ENCODE data around the gene LRFN2. TPM values are rescaled to one million over a fixed set of nuclear protein-coding genes. Genes with fewer than 3 reads are reported as not detected.

LRFN2 gene
- total RNA-seq, 1 donor from 2014 or later: not detected

- no peaks in the 10 kb centered on the region for H3K36me3 ChIP-seq
- DNase-seq: no peak
- intact Hi-C loops (cut with micrococcal nuclease): no loop called here
- H3K27ac ChIP-seq (replicated peaks): no peak overlapping the region
- TF ChIP-seq, protein P1, sequence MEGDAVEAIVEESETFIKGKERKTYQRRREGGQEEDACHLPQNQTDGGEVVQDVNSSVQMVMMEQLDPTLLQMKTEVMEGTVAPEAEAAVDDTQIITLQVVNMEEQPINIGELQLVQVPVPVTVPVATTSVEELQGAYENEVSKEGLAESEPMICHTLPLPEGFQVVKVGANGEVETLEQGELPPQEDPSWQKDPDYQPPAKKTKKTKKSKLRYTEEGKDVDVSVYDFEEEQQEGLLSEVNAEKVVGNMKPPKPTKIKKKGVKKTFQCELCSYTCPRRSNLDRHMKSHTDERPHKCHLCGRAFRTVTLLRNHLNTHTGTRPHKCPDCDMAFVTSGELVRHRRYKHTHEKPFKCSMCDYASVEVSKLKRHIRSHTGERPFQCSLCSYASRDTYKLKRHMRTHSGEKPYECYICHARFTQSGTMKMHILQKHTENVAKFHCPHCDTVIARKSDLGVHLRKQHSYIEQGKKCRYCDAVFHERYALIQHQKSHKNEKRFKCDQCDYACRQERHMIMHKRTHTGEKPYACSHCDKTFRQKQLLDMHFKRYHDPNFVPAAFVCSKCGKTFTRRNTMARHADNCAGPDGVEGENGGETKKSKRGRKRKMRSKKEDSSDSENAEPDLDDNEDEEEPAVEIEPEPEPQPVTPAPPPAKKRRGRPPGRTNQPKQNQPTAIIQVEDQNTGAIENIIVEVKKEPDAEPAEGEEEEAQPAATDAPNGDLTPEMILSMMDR (IDR thresholded peaks at IDR 0.05; ENCODE audit: borderline replicate concordance): no peak
- no peaks in the 10 kb centered on the region for H3K9me3 ChIP-seq (replicated peaks)
- no peak overlapping the region for H3K4me3 ChIP-seq
- peaks cover 6% of the 10 kb centered on the region for H3K4me1 ChIP-seq
- H3K27me3 ChIP-seq (ENCODE audit: low read depth): peaks cover 36% of the 10 kb centered on the region
Observed at GRCh38 chr6:40511884-40512283, 75.3 kb downstream of the LRFN2 start.

- Histone ChIP-seq H3K9me3 (replicated peaks) (no peaks in the 10 kb centered on the region), H3K4me3 (no peak overlapping the region), H3K27me3 (ENCODE audit: low read depth) (peaks cover 27% of the 10 kb centered on the region), H3K36me3 (no peaks in the 10 kb centered on the region), H3K27ac (replicated peaks) (no peak overlapping the region), H3K4me1 (peaks cover 6% of the 10 kb centered on the region)
- intact Hi-C loops (cut with micrococcal nuclease): no loop called here
- TF ChIP-seq, protein P1 (IDR thresholded peaks at IDR 0.05; ENCODE audit: borderline replicate concordance): no peak
- DNase-seq: no peak
Observed at GRCh38 chr6:40510442-40510841, 76.7 kb downstream of the LRFN2 start.

GRCh38 chr6:40509716-40510260, 77.4 kb downstream of the LRFN2 start:
- H3K4me3 ChIP-seq: no peak overlapping the region
- no peaks in the 10 kb centered on the region for H3K9me3 ChIP-seq (replicated peaks)
- no peaks in the 10 kb centered on the region for H3K36me3 ChIP-seq
- H3K27me3 ChIP-seq (ENCODE audit: low read depth): peaks cover 30% of the 10 kb centered on the region
- intact Hi-C loops (cut with micrococcal nuclease): no loop called here
- TF ChIP-seq, protein P1 (IDR thresholded peaks at IDR 0.05; ENCODE audit: borderline replicate concordance): no peak
- H3K4me1 ChIP-seq: peaks cover 1% of the 10 kb centered on the region
- no peak for DNase-seq
- no peak overlapping the region for H3K27ac ChIP-seq (replicated peaks)

GRCh38 chr6:40509086-40509485, 78.1 kb downstream of the LRFN2 start:
- TF ChIP-seq, protein P1 (IDR thresholded peaks at IDR 0.05; ENCODE audit: borderline replicate concordance): no peak
- intact Hi-C loops (cut with micrococcal nuclease): no loop called here
- no peaks in the 10 kb centered on the region for H3K4me1 ChIP-seq
- H3K4me3 ChIP-seq: no peak overlapping the region
- no peak overlapping the region for H3K27ac ChIP-seq (replicated peaks)
- H3K36me3 ChIP-seq: no peaks in the 10 kb centered on the region
- peaks cover 38% of the 10 kb centered on the region for H3K27me3 ChIP-seq (ENCODE audit: low read depth)
- no peaks in the 10 kb centered on the region for H3K9me3 ChIP-seq (replicated peaks)
- DNase-seq: no peak

DNA sequence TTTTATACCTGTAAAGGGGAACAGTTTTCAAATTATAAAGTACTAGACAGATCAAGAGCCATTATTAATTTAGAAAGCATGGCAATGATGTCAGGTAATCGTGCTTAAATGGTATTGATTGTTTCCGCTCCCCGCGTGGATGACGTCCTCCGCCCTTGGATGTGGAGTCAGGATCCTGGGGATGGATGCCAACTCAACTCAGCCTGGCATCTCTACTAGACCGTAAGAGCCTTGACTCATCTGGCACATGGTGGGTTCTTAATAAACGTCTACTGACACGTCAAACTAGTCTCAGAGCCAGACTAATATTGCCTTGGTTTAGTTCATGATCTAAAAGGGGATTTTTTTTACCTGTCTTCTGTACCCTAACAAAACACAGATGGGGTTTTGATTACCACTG, 80.2 kb downstream of the LRFN2 start:
- H3K27ac ChIP-seq (replicated peaks): no peak overlapping the region
- H3K27me3 ChIP-seq (ENCODE audit: low read depth): peaks cover 59% of the 10 kb centered on the region
- H3K4me3 ChIP-seq: no peak overlapping the region
- TF ChIP-seq, protein P1 (IDR thresholded peaks at IDR 0.05; ENCODE audit: borderline replicate concordance): no peak
- intact Hi-C loops (cut with micrococcal nuclease): no loop called here
- no peaks in the 10 kb centered on the region for H3K4me1 ChIP-seq
- no peaks in the 10 kb centered on the region for H3K36me3 ChIP-seq
- no peaks in the 10 kb centered on the region for H3K9me3 ChIP-seq (replicated peaks)
- no peak for DNase-seq

Measured in left ventricle myocardium inferior (tissue), 1 donor.